ENCODE results near the gene IPPK. TPM values are rescaled to one million over a fixed set of nuclear protein-coding genes. Genes with fewer than 3 reads are reported as not detected.
A peak's percentile ranks its signal among the peaks of the same experiment; 100 is the strongest.

The IPPK gene
- total and polyA plus RNA-seq, 12 donors = 5.2 to 17.8 (median 8.3) TPM

DNA sequence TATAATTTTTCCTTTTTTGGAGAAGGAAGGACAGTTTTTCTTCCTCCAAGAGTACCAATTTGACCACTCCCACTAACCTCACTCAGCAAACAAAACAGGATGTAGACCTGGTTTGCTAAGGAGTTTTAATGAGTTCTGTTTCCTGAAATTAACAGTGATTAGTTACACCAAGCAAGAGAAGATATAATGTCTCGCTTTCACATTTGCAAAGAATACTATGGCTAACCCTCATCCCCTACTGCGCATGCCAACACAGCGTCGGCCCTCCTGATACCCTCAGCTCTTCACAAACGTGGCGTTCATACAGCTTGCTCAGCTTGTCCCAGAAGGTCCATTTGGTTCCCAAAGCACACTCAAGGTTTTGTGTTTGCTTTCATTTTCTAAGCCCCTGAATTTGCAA is 41.9 kb upstream of the IPPK start:
- H3K27ac ChIP-seq = peak overlapping the region in 6 of 10 donors; percentile 6 to 62 (median 38)
- no peak overlapping the region for H3K4me3 ChIP-seq
- no peaks in the 10 kb centered on the region for H3K9me3 ChIP-seq
- TF ChIP-seq, protein P1, sequence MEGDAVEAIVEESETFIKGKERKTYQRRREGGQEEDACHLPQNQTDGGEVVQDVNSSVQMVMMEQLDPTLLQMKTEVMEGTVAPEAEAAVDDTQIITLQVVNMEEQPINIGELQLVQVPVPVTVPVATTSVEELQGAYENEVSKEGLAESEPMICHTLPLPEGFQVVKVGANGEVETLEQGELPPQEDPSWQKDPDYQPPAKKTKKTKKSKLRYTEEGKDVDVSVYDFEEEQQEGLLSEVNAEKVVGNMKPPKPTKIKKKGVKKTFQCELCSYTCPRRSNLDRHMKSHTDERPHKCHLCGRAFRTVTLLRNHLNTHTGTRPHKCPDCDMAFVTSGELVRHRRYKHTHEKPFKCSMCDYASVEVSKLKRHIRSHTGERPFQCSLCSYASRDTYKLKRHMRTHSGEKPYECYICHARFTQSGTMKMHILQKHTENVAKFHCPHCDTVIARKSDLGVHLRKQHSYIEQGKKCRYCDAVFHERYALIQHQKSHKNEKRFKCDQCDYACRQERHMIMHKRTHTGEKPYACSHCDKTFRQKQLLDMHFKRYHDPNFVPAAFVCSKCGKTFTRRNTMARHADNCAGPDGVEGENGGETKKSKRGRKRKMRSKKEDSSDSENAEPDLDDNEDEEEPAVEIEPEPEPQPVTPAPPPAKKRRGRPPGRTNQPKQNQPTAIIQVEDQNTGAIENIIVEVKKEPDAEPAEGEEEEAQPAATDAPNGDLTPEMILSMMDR (IDR thresholded peaks at IDR 0.05) = no peak
- intact Hi-C loops (cut with DNase I) = loop anchor here in 2 of 10 donors (5.0 kb wide), 1 partner anchor 40 kb away; the partner anchor contains the start of gene IPPK (in 2 of the 2)
- peaks cover 0 to 83% (median 18%) of the 10 kb centered on the region in 9 donors for H3K36me3 ChIP-seq
- DNase-seq (no peak), ATAC-seq (no peak)
- H3K4me1 ChIP-seq = peaks cover 6 to 35% (median 22%) of the 10 kb centered on the region in 9 donors
- no peaks in the 10 kb centered on the region for H3K27me3 ChIP-seq
- 58 to 71% methylated on average over 6 of the region's 6 CpGs for WGBS, 2 donors

DNA sequence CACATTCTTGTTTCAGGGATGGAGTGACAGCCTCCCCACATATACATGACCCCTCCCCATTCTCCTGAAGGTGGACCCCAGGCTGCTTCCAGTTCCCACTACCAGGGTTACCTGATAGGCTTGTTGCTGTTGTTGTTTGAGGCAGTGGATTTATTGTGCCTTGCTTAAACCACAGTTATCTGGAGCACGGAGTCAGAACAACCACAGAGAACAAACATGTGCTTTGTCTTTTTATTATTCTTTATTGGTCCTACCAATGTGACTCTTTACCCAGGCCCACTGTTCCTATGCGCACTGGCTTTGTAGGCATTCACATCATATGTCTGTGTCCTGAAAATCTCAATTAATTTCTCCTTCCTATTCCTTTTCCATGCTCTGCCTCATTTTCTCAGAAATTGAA is 41.2 kb upstream of the IPPK start:
- 91 to 96% methylated on average over 2 of the region's 2 CpGs for WGBS, 2 donors
- DNase-seq (no peak), ATAC-seq (no peak)
- TF ChIP-seq, protein P1 (IDR thresholded peaks at IDR 0.05) = no peak
- intact Hi-C loops (cut with DNase I) = loop anchor here in 2 of 10 donors (5.0 kb wide), 1 partner anchor 39 kb away; the partner anchor contains the start of gene IPPK (in 2 of the 2)
- Histone ChIP-seq H3K36me3 (peaks cover 0 to 76% (median 18%) of the 10 kb centered on the region in 9 donors), H3K9me3 (no peaks in the 10 kb centered on the region), H3K27me3 (no peaks in the 10 kb centered on the region), H3K4me3 (no peak overlapping the region), H3K27ac (peak overlapping the region in 2 of 10 donors; percentile 36 to 62), H3K4me1 (peaks cover 6 to 28% (median 15%) of the 10 kb centered on the region in 9 donors)

DNA sequence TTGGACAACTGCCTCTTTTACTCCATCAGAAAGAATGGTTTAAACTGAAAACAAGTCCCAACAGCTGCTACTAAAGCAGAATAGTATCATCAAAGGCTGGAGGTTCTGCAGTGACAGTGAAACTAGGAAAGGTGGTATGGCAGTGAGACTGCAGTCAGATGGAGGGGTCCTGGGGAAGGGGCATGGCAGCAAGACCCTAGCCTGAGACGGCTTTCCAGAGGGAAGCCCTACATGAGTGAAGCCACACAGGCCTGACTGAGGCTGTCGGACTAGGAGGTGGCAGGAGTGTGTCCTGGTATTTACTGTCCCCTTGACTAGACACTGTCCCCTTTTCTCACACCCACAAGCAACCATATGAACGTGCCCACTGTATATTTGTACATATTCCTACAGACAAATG is 40.4 kb upstream of the IPPK start:
- no peak for DNase-seq
- intact Hi-C loops (cut with DNase I) = loop anchor here in 2 of 10 donors (5.0 kb wide), 1 partner anchor 38 kb away; the partner anchor contains the start of gene IPPK (in 2 of the 2)
- Histone ChIP-seq H3K4me1 (peaks cover 0 to 20% (median 7%) of the 10 kb centered on the region in 9 donors), H3K36me3 (peaks cover 0 to 68% (median 18%) of the 10 kb centered on the region in 9 donors), H3K9me3 (no peaks in the 10 kb centered on the region), H3K4me3 (no peak overlapping the region), H3K27me3 (no peaks in the 10 kb centered on the region), H3K27ac (no peak overlapping the region)
- whole genome bisulfite sequencing, 2 donors = 85 to 89% methylated on average over 3 of the region's 3 CpGs
- TF ChIP-seq, protein P1 (IDR thresholded peaks at IDR 0.05) = no peak
- no peak for ATAC-seq

DNA sequence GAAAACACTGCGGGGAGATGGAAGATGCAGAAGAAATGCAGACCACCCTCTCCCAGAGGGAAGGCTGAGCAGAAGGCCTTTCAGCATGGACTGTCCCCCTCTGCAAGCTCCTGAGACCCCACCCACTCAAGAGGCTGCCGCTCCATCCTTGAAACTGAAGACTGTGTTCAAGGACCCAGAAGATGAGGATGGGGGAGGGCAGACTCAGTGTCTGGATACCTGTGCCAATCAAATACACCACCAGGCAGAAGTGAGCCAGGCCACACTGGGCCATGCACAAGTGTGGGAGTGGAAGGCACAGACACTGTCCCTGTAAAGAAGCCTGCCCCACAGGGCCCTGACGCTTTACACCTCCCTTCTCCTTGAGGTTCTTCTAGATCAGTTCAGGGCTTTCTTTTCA is 40.0 kb upstream of the IPPK start:
- Histone ChIP-seq H3K9me3 (no peaks in the 10 kb centered on the region), H3K27me3 (no peaks in the 10 kb centered on the region), H3K4me3 (no peak overlapping the region), H3K4me1 (peaks cover 0 to 16% (median 4%) of the 10 kb centered on the region in 9 donors), H3K27ac (no peak overlapping the region), H3K36me3 (peaks cover 0 to 64% (median 18%) of the 10 kb centered on the region in 9 donors)
- ATAC-seq (no peak), DNase-seq (no peak)
- TF ChIP-seq, protein P1 (IDR thresholded peaks at IDR 0.05) = no peak
- 93 to 96% methylated on average over 3 of the region's 3 CpGs for WGBS, 2 donors
- intact Hi-C loops (cut with DNase I) = loop anchor here in 2 of 10 donors (5.0 kb wide), 1 partner anchor 38 kb away; the partner anchor contains the start of gene IPPK (in 2 of the 2)

All from heart right ventricle (tissue), 16 donors.